ENCODE results near the gene ELAVL1.

DNA sequence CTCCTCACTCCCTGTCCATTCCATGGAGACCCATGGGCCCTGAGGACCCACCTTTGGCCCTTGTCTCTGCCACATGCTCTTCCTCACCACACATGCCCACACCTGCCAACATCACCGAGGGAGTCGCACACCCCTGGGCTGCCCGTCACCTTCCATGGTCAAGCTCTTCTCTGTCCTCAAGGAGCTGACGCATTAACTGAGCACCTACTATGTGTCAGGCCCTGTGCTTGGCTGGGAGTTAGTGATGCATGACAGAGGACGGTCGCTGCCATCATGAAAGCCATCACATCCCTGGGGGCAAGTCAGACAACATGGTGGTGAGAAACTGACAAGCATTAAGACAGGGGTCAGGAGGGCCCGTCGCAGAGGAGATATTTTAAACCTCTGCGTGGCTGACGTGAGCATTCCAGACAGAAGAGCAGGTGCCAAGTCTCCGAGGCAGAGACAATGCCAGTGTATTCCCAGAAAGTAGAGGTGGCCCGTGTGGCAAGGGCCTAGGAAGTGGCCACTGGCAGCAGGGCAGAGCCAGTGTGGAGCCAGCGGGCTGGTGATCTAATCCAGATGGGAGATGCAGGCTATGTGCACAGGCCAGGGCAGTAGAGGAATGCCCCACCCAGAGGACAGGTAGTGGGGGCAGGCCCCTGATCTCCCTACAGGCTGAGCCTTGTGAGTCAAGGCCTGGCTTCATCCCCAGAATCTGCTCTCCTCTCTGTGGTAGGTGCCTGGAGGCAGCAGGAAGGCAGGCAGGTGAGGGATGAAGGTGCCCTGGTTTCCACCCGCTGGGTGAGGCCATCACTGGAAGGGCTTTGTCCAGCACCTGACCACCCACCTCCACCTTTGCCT lies 21.2 kb downstream of the ELAVL1 start:
- TF ChIP-seq, protein P1, sequence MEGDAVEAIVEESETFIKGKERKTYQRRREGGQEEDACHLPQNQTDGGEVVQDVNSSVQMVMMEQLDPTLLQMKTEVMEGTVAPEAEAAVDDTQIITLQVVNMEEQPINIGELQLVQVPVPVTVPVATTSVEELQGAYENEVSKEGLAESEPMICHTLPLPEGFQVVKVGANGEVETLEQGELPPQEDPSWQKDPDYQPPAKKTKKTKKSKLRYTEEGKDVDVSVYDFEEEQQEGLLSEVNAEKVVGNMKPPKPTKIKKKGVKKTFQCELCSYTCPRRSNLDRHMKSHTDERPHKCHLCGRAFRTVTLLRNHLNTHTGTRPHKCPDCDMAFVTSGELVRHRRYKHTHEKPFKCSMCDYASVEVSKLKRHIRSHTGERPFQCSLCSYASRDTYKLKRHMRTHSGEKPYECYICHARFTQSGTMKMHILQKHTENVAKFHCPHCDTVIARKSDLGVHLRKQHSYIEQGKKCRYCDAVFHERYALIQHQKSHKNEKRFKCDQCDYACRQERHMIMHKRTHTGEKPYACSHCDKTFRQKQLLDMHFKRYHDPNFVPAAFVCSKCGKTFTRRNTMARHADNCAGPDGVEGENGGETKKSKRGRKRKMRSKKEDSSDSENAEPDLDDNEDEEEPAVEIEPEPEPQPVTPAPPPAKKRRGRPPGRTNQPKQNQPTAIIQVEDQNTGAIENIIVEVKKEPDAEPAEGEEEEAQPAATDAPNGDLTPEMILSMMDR (IDR thresholded peaks at IDR 0.05; ENCODE audit: insufficient read depth, low read depth, low read length): no peak
- no peak for TF ChIP-seq EZH2 (IDR thresholded peaks at IDR 0.05; ENCODE audit: insufficient read depth, low read length)
